Calu3 (cell line): ENCODE data around the gene STBD1. TPM values are rescaled to one million over a fixed set of nuclear protein-coding genes. Genes with fewer than 3 reads are reported as not detected.

ENCODE experiments used
- BruUV-seq: library from RNA; stranded (reverse); fragments of 400-500 nt; replicated peaks from 2 replicates; lab custom pipeline; 2021; lab: Mats Ljungman, UMichigan
- CTCF ChIA-PET: fragments of 300-600 bp; sonication (Branson Sonifier 250); formaldehyde crosslinking; loops from one replicate; lab custom pipeline; 2022; ENCODE audit warnings: antibody characterized with exemption; lab: Charles Lee
- DNase-seq: peaks from one replicate; pipeline ENCODE4 v3.0.0; 2022
- H3K27ac Mint-ChIP-seq: one replicate; pipeline ENCODE4 v1.8.0; 2022; ENCODE audit warnings: mixed read lengths; ENCODE audit not compliant: unreplicated experiment
- H3K27me3 Mint-ChIP-seq: one replicate; pipeline ENCODE4 v1.8.0; 2022; ENCODE audit warnings: mixed read lengths; ENCODE audit not compliant: unreplicated experiment
- H3K36me3 Mint-ChIP-seq: one replicate; pipeline ENCODE4 v1.8.0; 2022; ENCODE audit warnings: mild to moderate bottlenecking, moderate library complexity, mixed read lengths; ENCODE audit not compliant: insufficient read depth, unreplicated experiment
- H3K4me1 Mint-ChIP-seq: one replicate; pipeline ENCODE4 v1.8.0; 2022; ENCODE audit warnings: mild to moderate bottlenecking, low read depth, mixed read lengths; ENCODE audit not compliant: unreplicated experiment
- H3K4me3 Mint-ChIP-seq: one replicate; pipeline ENCODE4 v1.8.0; 2022; ENCODE audit warnings: mild to moderate bottlenecking, low read depth, moderate library complexity, mixed read lengths; ENCODE audit not compliant: unreplicated experiment
- H3K9me3 Mint-ChIP-seq: one replicate; pipeline ENCODE4 v1.8.0; 2022; ENCODE audit warnings: low read depth, mixed read lengths; ENCODE audit not compliant: unreplicated experiment
- intact Hi-C: fragments of 100-400 bp; cut with micrococcal nuclease; formaldehyde crosslinking; loops from one replicate; pipeline ENCODE4 v1.10.0; 2022; ENCODE audit not compliant: unreplicated experiment
- total RNA-seq: library from RNA; stranded (reverse); gene quantifications from 2 replicates; pipeline ENCODE4 v1.2.3, GENCODE V29; 2022
- TF ChIP-seq, protein P1 (sequence below): fragments of 200-600 bp; IDR thresholded peaks from one replicate; pipeline ENCODE4 v1.8.0; 2022; ENCODE audit warnings: antibody characterized with exemption; ENCODE audit not compliant: unreplicated experiment

Gene STBD1
- total RNA-seq, 1 experiment from 2014 or later, result 3.2 TPM

DNA sequence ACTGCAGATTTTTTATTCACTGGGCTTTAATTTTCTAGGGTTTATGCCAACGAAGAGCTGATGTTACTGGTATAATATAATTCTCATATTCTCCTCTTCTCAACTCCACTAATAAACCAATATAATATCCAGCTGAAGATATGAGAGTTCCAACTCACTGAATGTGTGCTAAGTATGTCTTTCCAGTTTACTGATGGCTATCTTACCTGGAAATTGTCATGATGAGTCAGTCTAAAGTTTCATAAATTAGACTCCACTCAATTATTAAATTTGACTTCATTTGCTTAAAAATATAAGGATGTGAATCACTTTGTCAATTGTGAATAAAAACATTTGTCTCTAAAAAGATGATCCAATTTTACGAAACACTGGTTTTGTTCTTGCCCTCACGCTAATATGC, 28.4 kb downstream of the STBD1 start:
- no peaks in the 10 kb centered on the region for H3K36me3 Mint-ChIP-seq
- CTCF ChIA-PET, result no interaction called here
- no TSS peak for BruUV-seq
- no peaks in the 10 kb centered on the region for H3K4me1 Mint-ChIP-seq
- no peak overlapping the region for H3K4me3 Mint-ChIP-seq
- TF ChIP-seq, protein P1, sequence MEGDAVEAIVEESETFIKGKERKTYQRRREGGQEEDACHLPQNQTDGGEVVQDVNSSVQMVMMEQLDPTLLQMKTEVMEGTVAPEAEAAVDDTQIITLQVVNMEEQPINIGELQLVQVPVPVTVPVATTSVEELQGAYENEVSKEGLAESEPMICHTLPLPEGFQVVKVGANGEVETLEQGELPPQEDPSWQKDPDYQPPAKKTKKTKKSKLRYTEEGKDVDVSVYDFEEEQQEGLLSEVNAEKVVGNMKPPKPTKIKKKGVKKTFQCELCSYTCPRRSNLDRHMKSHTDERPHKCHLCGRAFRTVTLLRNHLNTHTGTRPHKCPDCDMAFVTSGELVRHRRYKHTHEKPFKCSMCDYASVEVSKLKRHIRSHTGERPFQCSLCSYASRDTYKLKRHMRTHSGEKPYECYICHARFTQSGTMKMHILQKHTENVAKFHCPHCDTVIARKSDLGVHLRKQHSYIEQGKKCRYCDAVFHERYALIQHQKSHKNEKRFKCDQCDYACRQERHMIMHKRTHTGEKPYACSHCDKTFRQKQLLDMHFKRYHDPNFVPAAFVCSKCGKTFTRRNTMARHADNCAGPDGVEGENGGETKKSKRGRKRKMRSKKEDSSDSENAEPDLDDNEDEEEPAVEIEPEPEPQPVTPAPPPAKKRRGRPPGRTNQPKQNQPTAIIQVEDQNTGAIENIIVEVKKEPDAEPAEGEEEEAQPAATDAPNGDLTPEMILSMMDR, result no peak
- H3K27ac Mint-ChIP-seq, result no peak overlapping the region
- no peaks in the 10 kb centered on the region for H3K27me3 Mint-ChIP-seq
- H3K9me3 Mint-ChIP-seq, result no peaks in the 10 kb centered on the region
- no peak for DNase-seq
- intact Hi-C loops, result no loop called here

DNA sequence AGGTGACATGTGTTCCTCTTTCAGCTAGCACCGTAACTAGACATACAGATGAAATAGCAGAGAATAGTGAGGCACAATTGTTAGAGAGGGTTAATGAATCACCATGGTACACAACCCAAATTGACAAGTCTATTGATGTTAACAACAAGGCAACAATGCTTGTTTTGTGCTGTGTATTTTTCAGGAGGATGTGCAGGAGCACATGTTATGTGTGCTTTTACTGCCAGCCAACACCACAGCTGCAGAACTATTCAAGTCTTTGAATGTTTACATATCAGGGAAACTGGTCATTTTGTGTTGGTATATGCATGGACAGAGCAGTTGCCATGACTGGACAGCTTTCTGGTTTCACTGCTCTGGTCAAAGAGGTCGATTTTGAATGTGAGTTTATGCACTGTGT, 32.8 kb downstream of the STBD1 start:
- intact Hi-C loops, result no loop called here
- no peak for DNase-seq
- H3K27ac Mint-ChIP-seq, result no peak overlapping the region

DNA sequence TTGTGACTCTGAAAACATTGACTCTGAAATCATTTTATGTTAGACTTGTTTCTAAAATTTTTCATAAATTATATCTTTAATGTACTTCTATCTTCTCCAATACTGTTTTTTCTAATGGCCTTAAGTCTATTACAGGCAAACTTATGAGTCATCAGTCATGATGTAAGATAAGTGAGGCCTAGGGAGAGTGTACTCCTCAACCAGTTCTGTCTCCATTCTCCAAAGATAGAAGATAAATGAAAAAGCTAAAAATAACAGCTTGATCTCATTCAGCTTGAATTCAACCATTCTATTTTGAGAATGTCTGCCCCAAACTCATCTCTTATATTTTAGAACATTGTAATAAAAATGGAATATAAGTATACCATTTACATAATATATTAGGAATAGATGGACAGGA, 34.5 kb downstream of the STBD1 start:
- intact Hi-C loops, result no loop called here

More for the DNA sequence above, 32.8 kb downstream of the STBD1 start:
- Mint-ChIP-seq H3K4me3 (no peak overlapping the region), H3K27me3 (no peaks in the 10 kb centered on the region), H3K36me3 (no peaks in the 10 kb centered on the region), H3K9me3 (no peaks in the 10 kb centered on the region), H3K4me1 (peaks cover 11% of the 10 kb centered on the region)
- TF ChIP-seq, protein P1, result no peak
- no TSS peak for BruUV-seq
- CTCF ChIA-PET, result no interaction called here

DNA sequence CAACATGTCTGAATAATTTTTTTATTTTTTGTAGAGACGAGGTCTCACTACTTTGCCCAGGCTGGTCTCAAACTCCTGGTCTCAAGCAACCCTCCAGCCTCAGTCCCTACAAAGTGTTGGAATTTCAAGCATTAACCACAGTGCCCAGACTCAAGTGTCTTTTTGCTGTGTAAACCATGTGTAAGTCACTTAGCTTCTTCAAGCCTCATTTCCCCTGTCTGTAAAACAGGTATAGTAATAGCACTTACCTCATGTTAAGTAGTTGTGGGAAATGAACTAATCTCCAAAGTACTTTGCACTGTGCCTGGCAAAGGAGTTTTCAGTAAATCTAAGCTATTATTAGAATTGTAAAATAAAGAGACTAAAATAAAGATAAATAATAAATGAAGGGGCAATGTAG, 35.7 kb downstream of the STBD1 start:
- intact Hi-C loops, result no loop called here
- Mint-ChIP-seq H3K27me3 (no peaks in the 10 kb centered on the region), H3K36me3 (no peaks in the 10 kb centered on the region), H3K4me1 (peaks cover 11% of the 10 kb centered on the region), H3K27ac (no peak overlapping the region), H3K4me3 (no peak overlapping the region), H3K9me3 (no peaks in the 10 kb centered on the region)
- BruUV-seq, result no TSS peak
- TF ChIP-seq, protein P1, result no peak
- CTCF ChIA-PET, result no interaction called here
- no peak for DNase-seq

More for the DNA sequence above, 34.5 kb downstream of the STBD1 start:
- no peaks in the 10 kb centered on the region for H3K9me3 Mint-ChIP-seq
- no TSS peak for BruUV-seq
- no peaks in the 10 kb centered on the region for H3K27me3 Mint-ChIP-seq
- H3K27ac Mint-ChIP-seq, result no peak overlapping the region
- H3K36me3 Mint-ChIP-seq, result no peaks in the 10 kb centered on the region
- TF ChIP-seq, protein P1, result no peak
- no peak for DNase-seq
- CTCF ChIA-PET, result interaction anchor here (1.0 kb wide), 1 partner anchor 11 kb away, joined by 3 read pairs; no protein-coding TSS in a partner anchor
- peaks cover 11% of the 10 kb centered on the region for H3K4me1 Mint-ChIP-seq
- H3K4me3 Mint-ChIP-seq, result no peak overlapping the region
